ENCODE data around the gene PHLDA3. TPM values are rescaled to one million over a fixed set of nuclear protein-coding genes. Genes with fewer than 3 reads are reported as not detected.

Gene PHLDA3
- total and polyA plus RNA-seq, 2 of the 13 experiments (the other 11 are each of a cell fraction or from before 2014, with no cell fraction given), result 16.7 to 33.6 TPM

- peak; percentile 27; the same call in 1 of the 2 replicates for TF ChIP-seq RAD21 (CRISPR knock-in tag; IDR thresholded peaks at IDR 0.05)
- no peak; a peak in 1 of 4 replicates for TF ChIP-seq REST (IDR thresholded peaks at IDR 0.05; ENCODE audit: borderline replicate concordance in 1 of 2, low read depth in 1 of 2, low read length in 2 of 2)
- no peak for TF ChIP-seq ZMYM3 (CRISPR knock-in tag; IDR thresholded peaks at IDR 0.05)
- no peak for TF ChIP-seq MXD3 (CRISPR knock-in tag; IDR thresholded peaks at IDR 0.05)
- no peak for TF ChIP-seq ZBTB1 (CRISPR knock-in tag; IDR thresholded peaks at IDR 0.05; ENCODE audit: borderline replicate concordance)
- TF ChIP-seq ZNF414 (CRISPR knock-in tag; IDR thresholded peaks at IDR 0.05), result no peak
- TF ChIP-seq DNMT1 (CRISPR knock-in tag; IDR thresholded peaks at IDR 0.05), result peak; percentile 84; the same call in 1 of the 2 replicates
- no peak for TF ChIP-seq ZBTB33 (CRISPR knock-in tag; IDR thresholded peaks at IDR 0.05)
- no peak for TF ChIP-seq ZNF737 (CRISPR knock-in tag; IDR thresholded peaks at IDR 0.05; ENCODE audit: borderline replicate concordance)
- no peak for TF ChIP-seq ATRX (CRISPR knock-in tag; IDR thresholded peaks at IDR 0.05; ENCODE audit: borderline replicate concordance)
- TF ChIP-seq MED8 (CRISPR knock-in tag; IDR thresholded peaks at IDR 0.05; ENCODE audit: insufficient replicate concordance), result peak; percentile 72
- no peak for TF ChIP-seq STAT5B (CRISPR knock-in tag; IDR thresholded peaks at IDR 0.05)
- TF ChIP-seq REPIN1 (CRISPR knock-in tag; IDR thresholded peaks at IDR 0.05; ENCODE audit: borderline replicate concordance, low read depth), result peak; percentile 62; the same call in 1 of the 2 replicates
- TF ChIP-seq FOXJ3 (CRISPR knock-in tag; IDR thresholded peaks at IDR 0.05; ENCODE audit: borderline replicate concordance), result no peak
- TF ChIP-seq ZNF317 (CRISPR knock-in tag; IDR thresholded peaks at IDR 0.05), result no peak
- TF ChIP-seq NFAT5 (CRISPR knock-in tag; IDR thresholded peaks at IDR 0.05), result no peak
- no peak for TF ChIP-seq MIXL1 (CRISPR knock-in tag; IDR thresholded peaks at IDR 0.05)
These were observed at the start of gene PHLDA3 (continued) for GRCh38 chr1:201468844-201469644.
